HG02798 (cell line): ENCODE data around the gene C4orf51.
"Not testable (repeated sequence)": the region's sequence is repeated elsewhere in the genome, so short reads cannot be mapped to it uniquely, and the experiment has no call there.

Experiments
- ATAC-seq: cut with Tn5 transposase; IDR thresholded peaks from one replicate; pipeline ENCODE4 v1.9.1; 2021; ENCODE audit warnings: mild to moderate bottlenecking; ENCODE audit not compliant: unreplicated experiment, poor library complexity

Gene C4orf51

DNA sequence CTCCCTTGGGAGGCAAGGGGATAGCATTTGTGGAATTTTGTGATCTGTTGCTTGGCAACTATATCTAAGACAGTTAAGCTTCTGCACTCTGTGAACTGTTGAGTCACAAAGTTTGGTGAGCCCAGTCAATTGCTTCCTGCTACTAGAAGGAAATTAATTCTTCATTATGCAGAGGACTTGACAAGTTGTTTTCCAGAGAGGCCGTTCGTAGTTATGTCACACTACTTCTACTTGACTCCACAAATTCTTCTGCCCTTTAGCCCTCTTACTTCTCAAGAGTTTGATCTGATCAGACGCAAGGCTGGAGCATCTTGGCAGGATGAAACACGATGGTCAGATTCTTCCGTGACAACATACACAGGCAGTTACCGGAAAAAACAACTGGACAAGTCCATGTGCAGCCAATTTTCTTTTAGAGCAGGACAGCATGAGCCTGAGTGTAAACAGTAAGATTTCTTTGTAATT, at the start of gene C4orf51:
Gene C4orf51 (plus strand): TSS at position 156 of the 465 bp plus-strand sequence. CDS start 58 bp downstream, at position 214.
- ATAC-seq, result no peak

DNA sequence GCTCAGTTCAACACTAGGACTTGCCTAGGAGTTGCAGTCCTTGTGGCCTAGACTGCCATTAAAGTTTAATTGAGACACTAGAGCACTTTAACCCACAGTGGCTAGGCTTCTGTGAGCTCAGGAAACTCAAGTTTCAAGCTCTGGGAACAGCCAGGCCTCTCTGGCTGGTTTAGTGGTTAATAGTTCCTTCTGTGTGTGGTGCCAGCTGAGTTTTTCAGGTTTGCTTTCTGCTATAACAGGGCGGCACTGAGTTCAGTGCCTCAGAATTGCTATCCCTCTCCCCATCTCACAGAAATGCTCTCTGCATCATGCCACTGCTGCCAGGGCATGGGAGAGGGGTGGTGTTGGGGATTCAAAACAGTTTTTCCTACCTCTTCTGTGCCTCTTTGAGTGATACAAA, 44.8 kb upstream of the C4orf51 start:
- no peak for ATAC-seq

DNA sequence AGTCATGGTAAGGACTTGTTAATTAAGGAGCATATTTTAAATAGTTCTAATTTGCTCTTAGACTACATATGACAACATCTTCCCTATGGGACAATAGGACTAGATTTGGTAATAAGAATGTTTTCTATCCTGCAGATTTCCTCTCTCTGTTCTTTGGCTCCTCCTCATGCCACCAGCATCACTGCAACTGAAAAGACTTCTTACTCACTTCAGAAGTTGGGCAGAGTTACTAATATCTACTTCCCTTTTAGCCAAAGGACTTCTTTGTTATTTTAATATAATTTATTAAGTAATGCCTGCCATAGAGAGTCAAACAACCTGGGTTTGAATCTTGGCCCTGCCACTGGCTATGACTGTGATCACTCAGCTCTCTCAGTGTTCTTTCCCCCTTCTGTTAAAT, 44.3 kb upstream of the C4orf51 start:
- no peak for ATAC-seq

DNA sequence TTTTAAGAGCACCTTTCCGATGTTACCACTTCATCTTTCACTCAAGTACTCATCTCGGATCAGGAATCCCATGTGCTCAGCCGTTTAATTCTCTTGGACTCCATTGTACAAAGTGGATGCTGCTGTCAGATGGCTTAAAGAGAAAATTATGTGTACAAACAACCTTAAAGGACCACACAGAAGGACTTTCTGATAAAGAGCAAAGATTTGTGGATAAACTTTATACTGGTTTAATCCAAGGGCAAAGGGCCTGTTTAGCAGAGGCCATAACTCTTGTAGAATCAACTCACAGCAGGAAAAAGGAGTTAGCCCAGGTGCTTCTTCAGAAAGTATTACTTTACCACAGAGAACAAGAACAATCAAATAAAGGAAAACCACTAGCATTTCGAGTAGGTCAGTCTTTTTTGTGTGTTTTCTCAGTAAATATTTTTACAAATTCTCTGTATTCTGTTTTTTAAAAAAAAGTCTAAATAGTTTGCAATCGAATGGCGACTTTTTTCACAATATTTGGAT, 40.7 kb upstream of the C4orf51 start:
- ATAC-seq, result no peak

DNA sequence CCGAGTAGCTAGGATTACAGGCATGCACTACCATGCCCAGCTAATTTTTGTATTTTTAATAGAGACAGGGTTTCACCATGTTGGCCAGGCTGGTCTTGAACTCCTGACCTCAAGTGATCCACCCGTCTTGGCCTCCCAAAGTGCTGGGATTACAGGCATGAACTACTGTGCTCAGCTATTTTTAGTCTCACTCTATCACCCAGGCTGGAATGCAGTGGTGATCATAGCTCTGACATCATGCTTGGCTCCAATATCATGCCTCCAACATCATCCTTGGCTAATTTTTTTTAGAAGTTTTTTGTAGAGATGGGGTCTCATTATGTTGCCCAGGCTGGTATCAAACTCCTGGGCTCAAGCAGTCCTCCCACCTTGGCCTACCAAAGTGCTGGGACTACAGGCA, 39.7 kb upstream of the C4orf51 start:
- not testable (repeated sequence) for ATAC-seq

DNA sequence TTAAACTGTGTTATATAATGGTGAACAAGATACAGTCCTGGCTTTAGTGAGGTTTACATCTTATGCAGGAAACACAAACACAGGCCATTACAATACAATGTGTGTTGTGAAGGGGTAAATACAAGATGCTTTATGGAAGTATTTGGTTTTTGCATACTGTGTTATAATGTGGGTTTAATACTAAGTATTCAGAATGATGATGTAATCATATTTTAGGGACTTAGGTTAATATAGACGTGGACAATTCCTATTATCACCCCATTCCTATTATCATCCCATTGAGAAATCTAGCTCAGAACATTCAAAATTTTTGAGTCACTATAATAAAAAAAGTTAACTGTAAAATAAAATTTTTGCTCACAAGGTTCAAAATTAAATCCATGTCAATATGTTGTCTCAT, 36.7 kb upstream of the C4orf51 start:
- ATAC-seq, result no peak

DNA sequence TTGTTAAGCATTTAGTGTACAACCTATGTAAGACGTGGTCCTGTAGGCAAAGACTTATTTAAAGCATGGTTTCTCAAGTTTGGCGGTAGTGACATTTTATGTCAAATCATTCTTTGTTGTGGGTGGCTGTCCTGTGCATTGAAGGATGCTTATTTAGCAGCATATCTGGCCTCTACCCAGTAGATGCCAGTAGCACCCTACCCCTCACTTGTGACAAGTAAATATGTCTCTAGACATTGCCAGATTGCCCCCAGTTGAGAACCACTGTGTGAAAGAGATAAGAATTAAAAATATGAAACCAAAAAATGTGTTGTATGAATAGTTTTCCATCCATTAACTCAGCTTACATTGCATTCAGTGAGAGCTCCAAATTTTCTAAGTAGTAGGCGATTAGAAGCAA, 35.2 kb upstream of the C4orf51 start:
- ATAC-seq, result no peak

DNA sequence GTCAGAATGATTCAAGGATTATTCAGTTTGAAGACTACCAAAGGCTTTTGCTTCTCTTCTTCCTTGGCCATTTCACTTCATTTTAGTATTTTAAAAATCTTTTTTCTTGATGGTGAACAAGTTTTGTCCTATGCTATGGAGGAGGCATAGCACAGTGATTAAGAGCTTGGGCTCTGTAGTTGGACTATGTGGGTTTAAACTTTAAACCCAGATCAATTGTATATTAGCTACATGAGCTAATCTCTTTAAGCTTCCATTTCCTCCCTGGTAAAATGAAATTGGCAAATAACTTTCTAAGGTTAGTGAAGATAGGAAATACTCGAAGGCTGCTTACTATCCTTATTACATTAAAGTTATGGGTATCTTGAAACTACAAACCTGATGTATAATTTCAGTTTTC, 23.8 kb upstream of the C4orf51 start:
- ATAC-seq, result no peak

DNA sequence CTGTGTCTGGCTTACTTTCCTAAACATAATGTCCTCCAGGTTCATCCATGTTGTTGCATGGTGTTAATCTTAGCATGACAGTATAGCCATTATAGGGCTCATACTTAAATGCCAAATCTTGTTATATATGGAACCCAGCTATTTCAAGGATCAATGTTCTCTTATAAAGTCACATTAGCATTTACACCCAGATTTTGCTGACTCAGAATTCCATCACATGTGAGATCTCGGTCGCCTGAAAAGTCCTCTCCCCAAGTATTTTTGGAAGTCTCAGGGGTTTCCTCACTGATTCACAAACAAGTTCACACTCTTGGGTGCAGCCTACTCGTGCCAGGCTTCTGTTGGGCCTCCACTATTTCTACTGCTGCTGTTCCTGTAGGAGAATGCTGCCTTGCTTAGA, 19.9 kb upstream of the C4orf51 start:
- ATAC-seq, result no peak

DNA sequence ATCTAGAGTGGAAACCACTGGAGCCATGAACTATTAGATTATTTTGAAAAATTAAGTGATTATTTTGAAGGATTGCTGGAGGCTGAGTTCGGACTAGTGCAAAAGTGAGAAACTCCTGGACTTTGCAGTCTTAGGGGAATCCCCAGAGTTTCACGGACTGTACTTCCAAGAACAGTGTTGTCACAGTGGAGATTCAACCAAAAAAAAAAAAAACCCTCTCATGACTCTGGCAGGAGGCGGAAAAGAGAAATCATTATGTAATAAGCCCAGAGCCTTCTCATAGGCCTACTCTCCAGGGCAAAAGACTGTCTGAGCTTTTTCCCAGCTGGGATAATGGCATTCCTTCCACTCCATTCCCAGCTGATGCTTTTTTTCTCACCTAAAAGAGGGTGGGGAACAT, 16.8 kb upstream of the C4orf51 start:
- no peak for ATAC-seq

DNA sequence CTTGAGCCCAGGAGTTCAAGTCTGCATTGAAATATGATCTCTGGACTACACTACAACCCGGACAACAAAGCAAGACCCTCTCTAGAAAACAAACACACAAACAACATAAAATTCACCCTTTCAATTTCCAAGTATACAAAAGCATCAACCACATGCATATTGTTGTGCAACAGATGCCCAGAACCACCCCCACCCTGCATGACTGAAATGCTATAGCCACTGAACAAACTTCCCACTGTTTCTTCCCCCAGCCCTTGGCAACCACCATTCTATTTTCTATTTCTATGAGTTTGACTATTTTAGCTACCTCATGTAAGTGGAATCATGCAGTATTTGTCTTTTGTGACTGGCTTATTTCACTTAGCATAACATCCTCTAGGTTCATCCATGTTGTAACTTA, 14.2 kb upstream of the C4orf51 start:
- no peak for ATAC-seq

DNA sequence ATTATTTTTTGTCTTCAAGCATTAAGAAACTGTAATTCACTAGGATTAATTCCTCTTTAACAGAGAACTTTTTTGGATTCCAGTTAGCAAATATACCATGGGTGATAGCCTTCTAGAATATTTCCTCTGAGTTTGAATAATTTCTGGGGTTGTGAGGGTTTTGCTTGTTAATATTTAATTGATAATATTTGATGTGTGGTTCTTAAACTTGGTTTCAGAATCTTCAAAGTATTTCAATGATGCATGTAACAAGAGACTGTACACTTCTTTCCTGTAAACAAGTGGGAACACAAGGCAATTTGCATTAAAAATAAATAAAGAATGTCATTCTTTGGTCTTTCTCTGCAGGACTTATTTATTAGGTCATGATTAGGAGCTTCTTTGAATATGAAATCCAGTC, 9.5 kb upstream of the C4orf51 start:
- ATAC-seq, result no peak

DNA sequence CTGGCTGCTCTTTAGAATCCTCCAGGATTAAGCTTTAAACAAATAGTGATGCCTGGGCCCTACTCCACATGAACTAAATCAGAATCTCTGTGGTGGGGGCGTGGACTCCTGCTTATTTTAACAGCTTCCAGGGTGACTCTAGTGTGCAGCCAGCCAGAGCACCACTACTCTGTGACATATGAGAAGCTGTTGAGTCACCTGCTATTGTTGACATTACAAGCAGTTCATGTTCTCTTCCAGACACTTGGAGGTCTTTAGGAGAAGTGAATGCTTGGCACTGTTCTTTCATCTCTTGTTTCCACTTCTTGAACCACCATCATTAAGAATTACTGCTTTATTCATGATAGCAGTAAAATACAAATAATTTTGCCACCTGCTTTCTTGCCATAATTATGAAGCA, 426 bp upstream of the C4orf51 start:
- ATAC-seq, result no peak

DNA sequence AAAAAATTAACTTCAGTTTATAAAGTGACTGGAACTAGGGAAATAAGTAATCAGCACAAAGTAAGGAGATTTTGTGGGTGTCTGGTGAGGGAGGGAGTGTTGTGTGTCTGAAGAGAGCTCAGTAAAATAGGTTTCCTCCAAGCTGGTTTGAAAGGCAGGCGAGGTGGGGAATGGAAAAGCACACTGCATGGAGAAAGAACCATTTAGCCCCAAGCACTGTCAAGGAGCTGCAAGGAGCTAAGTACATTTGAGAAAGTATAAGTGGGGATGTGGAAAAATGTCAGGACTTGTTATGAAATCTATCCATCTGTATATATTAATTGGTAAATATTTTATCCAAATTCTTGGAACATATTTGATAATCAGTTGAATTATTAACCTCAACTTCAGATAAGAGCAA, 956 bp downstream of the C4orf51 start:
- no peak for ATAC-seq

DNA sequence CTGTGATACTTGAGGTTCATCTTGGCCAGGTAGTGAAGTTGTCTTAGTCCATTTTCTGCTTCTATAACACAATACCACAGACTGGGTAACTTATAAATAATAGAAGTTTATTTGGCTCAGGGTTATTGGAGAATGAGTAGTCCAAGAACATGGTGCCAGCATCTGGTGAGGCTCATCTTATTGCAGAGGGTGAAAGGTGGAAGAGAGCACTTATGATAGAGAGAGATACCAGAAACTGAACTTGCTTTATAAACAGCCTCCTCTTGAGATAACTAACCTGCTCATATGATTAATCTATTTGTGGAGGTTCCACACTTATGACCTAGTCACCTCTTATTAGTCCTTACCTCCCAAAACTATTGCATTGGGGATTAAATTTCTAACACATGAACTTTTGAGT, 1.6 kb downstream of the C4orf51 start:
- ATAC-seq, result no peak

DNA sequence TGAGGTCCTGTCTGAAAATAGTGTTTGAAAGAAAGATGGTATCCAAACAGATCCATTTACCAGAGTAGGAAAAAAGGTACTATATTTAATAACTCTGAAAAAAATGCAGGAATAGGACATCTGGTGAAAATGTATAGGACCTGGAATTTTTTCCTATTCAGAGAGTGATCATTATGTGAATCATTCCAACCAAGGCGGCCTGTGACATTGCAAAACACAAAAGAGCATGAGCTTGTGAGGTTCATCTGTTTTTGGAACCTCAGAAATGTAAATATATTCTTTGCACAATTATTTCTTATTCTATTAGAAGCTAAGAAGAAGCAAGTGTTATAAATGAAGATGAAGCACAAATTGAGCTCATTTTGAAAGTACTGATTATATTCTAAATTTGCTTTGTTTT, 2.0 kb downstream of the C4orf51 start:
- no peak for ATAC-seq

DNA sequence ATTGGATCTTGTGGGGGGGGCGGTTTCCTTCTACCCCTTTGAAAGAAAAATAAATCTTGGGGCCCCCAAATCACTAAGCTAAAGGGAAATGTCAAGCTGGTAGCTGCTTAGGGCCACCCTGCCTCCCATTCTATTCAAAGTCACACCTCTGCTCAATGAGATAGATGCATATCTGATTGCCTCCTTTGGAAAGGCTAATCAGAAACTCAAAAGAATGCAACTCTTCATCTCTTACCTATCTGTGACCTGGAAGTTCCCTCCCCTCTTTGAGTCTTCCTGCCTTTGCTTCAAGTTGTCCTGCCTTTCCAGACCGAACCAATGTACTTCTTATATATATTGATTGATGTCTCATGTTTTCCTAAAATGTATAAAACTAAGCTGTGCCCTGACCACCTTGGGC, 7.0 kb downstream of the C4orf51 start:
- ATAC-seq, result no peak

DNA sequence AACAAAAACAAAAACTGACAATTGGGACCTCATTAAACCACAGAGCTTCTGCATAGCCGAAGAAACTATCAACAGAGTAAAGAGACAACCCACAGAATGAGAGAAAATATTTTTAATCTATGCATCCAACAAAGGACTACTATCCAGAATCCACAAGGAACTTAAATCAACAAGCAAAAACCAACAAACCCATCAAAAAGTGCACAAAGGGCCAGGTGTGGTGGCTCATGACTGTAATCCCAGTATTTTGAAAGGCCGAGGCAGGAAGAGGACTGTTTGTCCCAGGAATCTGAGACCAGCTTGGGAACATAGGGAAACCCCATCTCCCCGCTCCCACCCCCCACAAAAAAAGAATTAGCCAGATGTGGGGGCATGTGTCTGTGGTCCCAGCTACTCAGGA, 10.7 kb downstream of the C4orf51 start:
- ATAC-seq, result no peak

DNA sequence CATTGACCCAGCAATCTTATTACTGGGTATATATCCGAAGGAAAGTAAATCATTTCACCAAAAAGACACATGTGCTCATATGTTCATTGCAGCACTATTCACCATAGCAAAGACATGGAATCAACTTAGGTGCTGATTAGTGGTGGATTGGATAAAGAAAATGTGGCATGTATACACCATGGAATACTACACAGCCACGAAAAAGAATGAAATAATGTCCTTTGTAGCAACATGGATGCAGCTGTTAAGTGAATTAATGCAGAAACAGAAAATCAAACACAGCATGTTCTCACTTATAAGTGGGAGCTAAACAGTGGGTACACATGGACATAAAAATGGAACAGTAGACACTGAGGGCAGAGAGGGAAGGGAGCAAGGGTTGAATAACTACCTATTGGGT, 11.5 kb downstream of the C4orf51 start:
- ATAC-seq, result not testable (repeated sequence)

DNA sequence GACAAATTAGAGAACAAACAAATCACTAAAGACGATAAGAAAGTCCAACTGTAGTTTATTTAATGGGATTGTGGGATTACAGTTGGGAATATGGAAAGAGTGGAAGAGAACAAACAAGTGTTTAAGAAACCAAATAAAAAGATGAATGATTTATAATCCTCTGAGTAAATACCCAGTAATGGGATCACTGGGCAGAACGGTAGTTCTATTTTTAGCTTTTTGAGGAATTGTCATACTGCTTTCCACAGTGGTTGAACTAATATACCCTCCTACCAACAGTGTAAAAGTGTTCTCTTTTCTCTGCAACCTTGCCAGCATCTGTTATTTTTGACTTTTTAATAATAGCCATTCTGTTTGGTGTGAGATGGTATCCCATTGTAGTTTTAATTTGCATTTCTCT, 15.0 kb downstream of the C4orf51 start:
- ATAC-seq, result no peak

DNA sequence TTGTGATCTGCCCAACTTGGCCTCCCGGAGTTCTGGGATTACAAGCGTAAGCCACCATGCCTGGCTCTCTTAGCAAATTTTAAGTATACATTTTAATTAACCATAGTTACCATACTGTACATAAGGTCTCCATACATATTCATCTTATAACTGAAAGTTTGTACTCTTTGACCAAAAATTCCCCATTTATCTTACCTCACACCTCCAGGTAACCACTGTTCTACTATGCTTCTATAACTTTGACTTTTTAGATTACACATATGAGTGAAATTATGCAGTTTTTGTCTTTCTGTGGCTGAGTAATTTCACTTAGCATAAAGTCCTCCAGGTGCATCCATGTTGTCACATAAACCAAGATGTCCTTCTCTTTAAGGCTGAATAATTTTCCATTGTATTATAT, 17.4 kb downstream of the C4orf51 start:
- ATAC-seq, result peak; percentile 29

DNA sequence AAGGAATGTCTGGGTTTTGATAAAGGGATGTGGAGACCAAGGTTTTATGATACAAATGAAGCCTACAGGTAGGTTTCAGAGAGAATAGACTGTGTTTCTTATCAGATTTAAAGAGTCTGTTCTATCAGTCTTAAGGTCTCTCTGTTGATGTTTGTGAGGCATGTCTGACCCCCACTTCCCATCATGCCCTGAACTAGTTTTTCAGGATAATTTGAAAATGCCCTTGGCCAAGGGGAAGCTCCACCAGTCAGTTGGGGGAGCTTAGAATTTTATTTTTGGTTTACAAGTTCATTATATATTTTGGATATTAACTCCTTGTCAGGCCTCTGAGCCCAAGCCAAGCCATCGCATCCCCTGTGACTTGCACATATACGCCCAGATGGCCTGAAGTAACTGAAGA, 18.6 kb downstream of the C4orf51 start:
- ATAC-seq, result no peak
